Activated CD4-positive, alpha-beta T cell treated with anti-CD3 and anti-CD28 coated beads, Interleukin-2, amount 50 U/mL, for 4 hours (primary cell): ENCODE results near the gene PRR22.

ENCODE experiments used
- DNase-seq, 2 experiments: peaks; one replicate each; pipeline ENCODE4 v3.0.0-alpha.2; 2020

Gene PRR22

DNA sequence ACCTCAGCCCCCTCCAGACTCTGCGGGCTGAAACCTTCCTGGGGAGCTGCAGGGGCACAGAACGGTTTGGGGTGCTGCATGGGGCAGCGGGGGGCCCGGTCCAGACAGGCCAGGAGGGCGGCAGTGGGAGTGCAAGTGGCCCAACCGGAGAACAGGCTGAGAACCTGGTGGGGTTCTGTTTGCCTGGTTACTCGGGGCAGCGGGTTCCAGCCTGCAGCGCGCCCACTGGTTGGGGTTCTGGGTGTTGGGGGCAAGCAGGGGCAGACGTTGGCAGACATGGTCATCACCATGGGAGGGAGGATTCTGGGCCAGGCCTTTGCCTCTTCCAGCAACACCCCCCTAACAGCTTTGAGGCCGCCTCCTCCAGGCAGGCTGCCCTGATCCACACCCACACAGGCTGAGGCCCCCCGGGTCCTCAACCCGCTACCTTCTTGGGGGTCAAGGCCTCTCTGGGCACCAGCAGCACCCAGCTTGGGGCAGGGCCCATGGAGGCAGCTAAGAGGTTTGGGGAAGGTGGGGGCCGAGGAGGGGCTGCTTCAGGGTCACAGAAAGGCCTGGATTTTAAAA, at the start of gene PRR22:
Gene PRR22, minus strand, starts transcription at position 166 of the 567 bp plus-strand sequence. Its CDS starts 86 bp downstream, at position 80.
- DNase-seq = no peak

DNA sequence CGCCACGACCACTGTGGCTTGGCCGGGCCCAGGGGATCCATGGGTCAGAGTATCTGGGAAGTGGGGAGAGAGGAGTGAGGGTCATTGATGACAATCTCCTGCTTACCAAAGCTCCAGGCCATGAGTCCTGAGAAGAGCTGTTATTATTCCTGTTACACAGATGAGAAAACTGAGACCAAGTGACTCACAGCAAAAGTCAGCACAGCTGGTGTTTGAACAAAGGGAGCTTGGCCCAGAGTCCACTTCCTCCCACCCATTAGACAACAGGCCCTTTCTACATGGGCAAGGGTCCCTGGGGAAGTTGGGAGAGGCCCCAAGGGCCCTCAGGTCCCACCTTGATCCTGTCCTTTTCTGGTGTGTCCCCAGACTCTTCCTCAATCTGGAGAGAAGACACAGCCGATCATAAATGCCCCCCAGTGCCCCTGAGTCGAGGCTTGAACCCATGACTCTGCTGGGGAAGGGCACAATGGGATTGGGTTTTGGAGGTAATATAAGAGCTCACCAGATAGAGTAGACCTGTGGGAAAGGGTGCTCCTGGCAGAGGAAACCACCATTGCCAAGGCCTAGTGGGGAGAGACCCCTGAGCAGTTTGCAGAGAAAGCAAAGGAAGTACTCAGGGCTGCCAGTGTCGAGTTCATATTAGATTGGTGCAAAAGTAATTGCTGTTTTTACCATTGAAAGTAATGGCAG, 48.1 kb upstream of the PRR22 start:
- DNase-seq = no peak

DNA sequence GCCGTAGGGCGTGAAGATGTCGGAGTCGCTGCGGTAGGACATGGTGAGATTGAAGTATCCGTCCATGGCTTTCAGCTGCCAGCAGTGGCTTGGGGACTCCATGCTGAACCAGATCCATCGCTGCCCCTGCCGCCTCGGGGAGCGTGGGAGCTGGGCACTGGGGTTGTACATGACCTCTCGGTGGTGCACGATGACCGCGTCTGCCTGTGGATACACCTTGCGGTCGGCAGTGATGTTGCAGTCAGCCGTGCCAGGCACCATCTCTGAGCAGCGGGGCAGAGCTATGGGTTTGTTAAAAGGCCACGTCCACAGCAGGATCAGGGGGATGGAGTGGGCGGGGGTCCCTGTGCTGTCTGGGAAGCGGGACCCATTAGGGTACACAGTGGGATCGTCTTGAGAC, 47.5 kb upstream of the PRR22 start:
- DNase-seq = no peak

GRCh38 chr19:5831159-5831558, 46.6 kb upstream of the PRR22 start:
- no peak for DNase-seq

- DNase-seq = no peak
Measured at GRCh38 chr19:5829567-5830310, 45.2 kb upstream of the PRR22 start.

DNA sequence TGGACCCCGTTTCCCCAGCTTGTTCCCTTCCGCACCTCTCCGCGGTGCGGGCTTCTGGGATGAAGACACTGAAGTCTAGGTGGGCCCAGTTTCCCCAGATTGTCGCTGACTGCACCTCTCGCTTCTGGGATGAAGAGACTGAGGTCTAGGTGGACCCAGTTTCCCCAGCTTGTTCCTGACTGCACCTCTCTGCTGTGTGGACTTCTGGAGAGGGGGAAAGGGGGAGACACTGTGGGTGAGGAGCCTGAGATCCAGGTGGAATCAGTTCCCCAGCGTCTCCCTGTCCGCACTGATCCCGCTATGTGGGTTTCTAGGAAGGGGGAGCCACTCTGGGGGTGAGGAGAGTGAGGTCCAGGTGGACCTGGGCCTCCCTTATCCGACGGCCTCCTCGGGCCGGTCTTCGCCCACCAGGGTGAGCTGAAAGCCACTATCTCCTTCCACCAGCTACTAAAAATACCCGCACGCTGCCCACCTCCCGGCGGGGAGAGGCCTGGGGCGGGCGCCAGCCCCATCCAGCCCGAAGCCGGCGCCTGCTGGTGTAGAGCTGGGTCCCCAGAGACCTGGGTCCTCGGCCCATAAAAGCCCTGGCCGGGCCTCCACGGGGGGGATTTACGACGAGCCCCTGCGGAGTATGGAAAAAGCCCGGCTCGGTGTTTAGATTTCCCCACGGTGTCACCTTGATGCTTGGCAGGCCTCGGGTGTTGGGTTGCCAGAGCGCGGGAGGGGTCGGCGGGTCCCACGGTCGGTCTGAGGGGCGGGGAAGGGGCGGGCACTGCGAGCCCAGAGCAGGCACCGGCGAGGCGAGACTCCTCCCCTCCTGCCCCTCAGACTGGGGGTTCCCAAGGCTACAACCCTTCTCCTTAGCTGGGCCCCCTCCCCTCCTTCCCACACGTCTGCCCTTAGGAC, 44.4 kb upstream of the PRR22 start:
- DNase-seq = no peak

DNA sequence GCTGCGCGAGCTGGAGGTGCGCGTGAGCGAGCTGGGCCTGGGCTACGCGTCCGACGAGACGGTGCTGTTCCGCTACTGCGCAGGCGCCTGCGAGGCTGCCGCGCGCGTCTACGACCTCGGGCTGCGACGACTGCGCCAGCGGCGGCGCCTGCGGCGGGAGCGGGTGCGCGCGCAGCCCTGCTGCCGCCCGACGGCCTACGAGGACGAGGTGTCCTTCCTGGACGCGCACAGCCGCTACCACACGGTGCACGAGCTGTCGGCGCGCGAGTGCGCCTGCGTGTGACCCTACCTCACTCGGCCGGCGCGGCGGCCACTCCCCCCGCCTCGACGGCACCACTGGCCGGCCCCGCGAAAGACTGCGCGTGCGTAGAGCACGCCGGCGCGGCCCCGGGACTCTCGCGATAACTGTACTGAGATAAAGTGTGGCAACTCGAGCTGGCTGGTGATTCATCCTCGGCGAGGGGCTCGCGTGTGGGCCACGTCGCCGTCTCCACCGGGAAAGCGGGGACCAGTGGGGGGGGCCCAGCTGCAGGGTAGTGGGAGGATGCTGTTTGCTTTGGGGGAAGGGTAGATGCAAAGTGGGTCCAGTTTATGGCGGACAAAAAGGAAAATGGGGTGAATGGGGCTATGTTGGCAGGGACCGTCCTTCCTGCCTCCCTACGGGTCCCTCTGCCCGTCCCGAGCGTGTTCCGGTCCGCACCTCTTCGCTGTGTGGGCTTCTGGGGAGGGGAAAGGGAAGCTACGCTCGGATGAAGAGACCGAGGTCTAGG, 43.5 kb upstream of the PRR22 start:
- DNase-seq = peak; percentile 87 to 90

DNA sequence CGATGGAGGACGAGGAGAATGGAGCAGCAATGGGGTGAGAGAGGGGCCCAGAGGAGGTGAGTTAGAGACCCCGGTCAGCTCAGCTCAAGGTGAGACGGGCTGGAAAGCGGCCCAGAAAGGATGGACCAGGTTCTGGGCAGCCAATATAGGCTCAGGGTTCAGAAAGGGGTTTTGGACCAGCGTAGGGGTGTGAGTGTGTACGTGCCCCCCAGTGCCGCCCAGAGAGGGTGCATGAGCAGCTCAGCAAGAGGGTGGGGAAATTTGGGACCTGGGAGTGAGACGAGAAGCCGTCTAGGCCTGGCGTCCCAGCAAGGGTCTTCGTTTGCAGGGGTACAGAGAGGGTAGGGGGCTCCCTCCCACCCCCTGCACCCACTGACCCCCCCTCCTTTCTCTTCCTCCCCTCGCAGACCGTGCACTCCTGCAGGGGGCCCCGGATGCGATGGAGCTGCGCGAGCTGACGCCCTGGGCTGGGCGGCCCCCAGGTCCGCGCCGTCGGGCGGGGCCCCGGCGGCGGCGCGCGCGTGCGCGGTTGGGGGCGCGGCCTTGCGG, 42.9 kb upstream of the PRR22 start:
- no peak for DNase-seq

DNA sequence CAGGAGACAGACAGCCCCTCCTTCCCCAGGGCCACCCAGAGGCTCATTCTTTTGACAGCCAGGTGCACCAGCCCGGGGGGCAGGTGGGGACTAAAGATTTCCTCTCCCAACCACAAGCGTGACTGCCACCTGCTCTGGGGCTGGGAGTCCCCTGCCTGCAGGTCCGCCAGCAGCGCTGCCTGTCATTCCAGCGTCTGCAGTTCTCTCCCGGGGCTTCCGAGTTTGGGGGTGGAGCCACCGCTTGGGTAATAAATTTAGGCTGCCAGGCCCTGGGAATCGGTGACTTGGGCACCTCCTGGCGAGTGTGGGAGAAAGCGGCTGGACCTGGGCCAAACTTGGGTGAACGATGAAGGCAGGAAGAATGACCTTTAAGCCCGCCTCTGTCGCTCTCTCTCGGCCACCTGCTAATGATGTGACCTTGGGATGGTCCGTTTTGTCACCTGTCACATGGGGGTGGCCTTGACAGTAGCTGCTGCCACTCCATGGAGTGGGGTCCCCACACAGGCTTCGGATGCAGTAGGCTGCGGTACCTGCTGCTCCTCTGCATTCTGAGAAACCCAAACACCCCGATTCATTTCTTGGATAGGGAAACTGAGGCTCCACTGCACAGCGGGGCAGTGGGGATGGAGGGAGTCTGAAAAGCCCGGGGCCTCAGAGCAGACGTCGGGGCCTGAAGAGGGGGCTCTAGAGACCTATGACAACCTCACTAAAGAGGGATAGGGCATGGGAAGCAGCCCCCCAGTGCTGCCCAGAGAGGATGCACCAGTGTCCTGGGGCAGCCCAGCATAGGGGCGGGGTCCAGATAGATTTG, 42.2 kb upstream of the PRR22 start:
- DNase-seq = no peak

DNA sequence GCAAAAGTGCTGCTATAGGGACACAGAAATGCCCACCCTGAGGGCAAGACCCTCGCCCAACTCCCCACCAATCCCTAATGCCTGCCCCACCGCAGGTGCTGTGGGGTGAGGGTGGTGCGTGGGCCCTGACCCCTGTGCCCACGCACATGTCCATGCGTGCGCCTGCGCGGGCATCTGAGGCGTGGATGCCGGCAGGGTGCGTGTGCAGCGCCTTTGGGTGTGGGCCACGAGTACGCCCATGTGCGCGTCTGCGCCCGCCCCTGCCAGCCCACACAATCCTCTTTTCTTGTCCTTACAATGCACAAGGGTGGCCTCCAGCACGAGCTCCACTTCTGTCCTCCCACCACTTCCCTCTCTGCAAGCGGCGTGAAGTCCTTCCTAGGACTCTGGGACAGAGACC, 40.6 kb upstream of the PRR22 start:
- DNase-seq = no peak

DNA sequence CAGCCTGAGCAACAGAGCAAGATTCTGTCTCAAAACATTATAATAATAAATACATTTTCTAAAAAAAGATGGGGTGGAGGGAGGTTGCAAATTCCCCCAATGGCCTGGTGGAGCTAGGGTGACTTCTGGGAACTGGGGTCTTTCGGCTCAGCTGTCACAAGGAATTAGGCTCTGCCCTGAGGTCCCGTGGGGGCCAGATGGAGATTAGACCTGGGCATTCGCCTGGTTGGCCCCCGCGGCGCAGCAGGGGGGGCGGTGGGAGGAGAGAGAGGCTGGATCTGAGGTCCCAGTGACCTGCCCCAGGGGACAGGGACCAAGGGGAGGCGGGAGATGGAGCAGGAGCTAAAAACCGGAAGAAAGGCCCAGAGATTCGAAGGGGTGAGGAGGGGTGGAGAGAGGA, 40.2 kb upstream of the PRR22 start:
- no peak for DNase-seq

- no peak for DNase-seq
Measured at GRCh38 chr19:5823579-5824281, 39.2 kb upstream of the PRR22 start.

DNA sequence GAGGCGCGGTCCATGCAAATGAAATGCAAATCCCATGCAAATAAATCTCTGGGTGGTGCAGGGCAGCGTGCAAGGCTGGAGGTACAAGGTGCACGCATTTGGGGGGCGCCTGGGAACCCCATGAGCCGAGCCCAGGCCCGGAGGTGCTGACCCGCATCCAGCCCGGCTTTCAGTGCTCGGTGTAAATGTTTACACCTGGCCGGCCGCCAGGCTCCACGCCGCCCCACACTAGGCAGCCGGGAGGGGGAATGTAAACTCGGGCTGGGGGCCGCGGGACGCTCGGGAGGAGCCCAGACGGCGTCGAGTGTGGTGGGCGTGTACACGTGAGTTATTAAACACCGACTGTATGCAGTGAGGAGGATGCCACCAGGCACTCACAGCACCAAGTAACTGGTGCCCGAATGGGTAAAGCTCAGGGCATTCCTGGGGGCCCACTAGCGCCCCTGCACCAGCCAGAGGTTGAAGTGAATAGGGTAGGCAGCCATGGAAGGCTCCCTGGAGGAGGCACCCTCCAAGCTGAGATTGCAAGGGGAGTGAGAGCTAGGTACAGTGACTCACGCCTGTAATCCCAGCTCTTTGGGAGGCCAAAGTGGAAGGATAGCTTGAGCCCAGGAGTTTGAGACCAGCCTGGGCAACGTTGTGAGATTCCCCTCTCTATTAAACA, 37.8 kb upstream of the PRR22 start:
- no peak for DNase-seq

DNA sequence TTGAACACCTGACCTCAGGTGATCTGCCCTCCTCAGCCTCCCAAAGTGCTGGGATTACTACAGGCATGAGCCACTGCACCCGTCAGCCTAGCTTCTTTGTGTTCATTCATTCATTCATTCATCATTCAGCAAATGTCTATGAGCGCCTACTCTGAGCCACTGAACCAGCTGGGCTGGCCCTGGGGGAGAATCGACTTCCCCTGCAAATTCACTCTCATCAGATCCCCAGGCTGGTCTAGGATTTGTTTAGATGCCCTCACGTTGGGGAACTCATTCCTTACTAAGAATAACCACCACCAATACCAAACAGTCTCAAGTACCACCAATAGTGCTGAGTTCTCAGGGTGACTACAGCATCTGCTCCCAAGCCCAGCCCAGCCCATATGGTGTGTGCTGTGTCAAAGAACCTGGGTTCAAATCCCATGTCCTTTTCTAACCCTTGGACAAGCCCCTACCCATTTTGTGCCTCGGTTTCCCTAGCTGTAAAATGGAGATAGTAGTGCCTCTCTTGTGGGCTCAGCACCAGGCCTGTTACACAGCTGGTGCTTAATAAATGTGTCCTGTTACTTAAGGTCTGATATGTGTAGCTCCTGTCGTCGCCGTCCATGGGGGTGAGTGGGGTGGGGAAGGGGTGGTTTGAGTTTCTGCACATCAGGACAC, 37.1 kb upstream of the PRR22 start:
- DNase-seq = no peak

GRCh38 chr19:5820785-5821184, 36.2 kb upstream of the PRR22 start:
- no peak for DNase-seq

GRCh38 chr19:5818594-5818993, 34.0 kb upstream of the PRR22 start:
- DNase-seq = no peak

- DNase-seq = no peak
Measured at GRCh38 chr19:5817218-5817617, 32.7 kb upstream of the PRR22 start.

DNA sequence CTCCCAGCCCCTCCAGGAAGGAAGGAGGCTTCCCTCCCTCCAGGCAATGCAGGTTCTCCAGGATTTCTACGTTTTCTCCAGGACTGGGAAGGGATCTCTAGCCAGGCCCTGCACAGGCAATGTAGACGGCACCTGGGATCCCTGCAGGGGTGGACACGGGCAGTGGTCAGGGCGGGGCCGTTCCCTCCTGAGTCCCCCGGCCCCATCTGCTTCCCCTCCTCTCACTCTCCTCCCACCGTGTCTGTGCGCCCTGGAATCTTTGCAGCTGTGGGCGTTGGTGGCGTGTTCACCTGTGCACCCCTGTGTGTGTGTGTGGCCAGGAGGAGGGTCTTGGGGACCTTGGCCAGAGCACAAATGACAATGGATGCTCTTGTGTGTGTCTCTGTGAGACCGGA, 30.3 kb upstream of the PRR22 start:
- no peak for DNase-seq

- DNase-seq = no peak
Measured at GRCh38 chr19:5814123-5814851, 29.7 kb upstream of the PRR22 start.
